Breast epithelium (tissue), 4 donors: ENCODE data around the gene SLC35E4. TPM values are rescaled to one million over a fixed set of nuclear protein-coding genes. Genes with fewer than 3 reads are reported as not detected.

Experiments used
- DNase-seq, 2 donors: peaks; one replicate each; pipeline ENCODE4 v3.0.0-alpha.2; 2019; ENCODE audit warnings: low spot score in 2 of 2
- H3K27ac ChIP-seq, 2 donors: fragments of 200-600 bp; sonication (generic) in 1 of 2; one replicate each; pipeline ENCODE4 v1.5.1; 2016 to 2019; ENCODE audit warnings: mild to moderate bottlenecking in 1 of 2
- H3K27me3 ChIP-seq, 2 donors: fragments of 200-600 bp; sonication (generic) in 1 of 2; one replicate each; pipeline versions ENCODE4 v1.5.1 to v1.6.0; 2017 to 2019; ENCODE audit warnings: control low read depth in 1 of 2, mild to moderate bottlenecking in 1 of 2
- H3K36me3 ChIP-seq: fragments of 200-600 bp; one replicate; pipeline ENCODE4 v1.5.1; 2019
- H3K4me1 ChIP-seq, 2 donors: fragments of 200-600 bp; sonication (generic); one replicate each; pipeline ENCODE4 v1.5.1; 2016 to 2019; ENCODE audit warnings: control low read depth in 1 of 2
- H3K4me3 ChIP-seq, 3 donors: fragments of 200-600 bp; sonication (generic); 1 replicate in 2 of 3; 2 replicates in 1 of 3; pipeline ENCODE4 v1.5.1; 2016 to 2019; ENCODE audit warnings: mild to moderate bottlenecking in 3 of 3, moderate library complexity in 2 of 3
- H3K9me3 ChIP-seq, 2 donors: fragments of 200-600 bp; sonication (generic) in 1 of 2; one replicate each; pipeline ENCODE4 v1.5.1; 2016 to 2019; ENCODE audit warnings: control low read depth in 1 of 2
- POLR2A ChIP-seq: fragments of 450-650 bp; IDR thresholded peaks from one replicate; pipeline ENCODE4 v1.6.1; 2016; ENCODE audit warnings: antibody characterized with exemption, mild to moderate bottlenecking, moderate library complexity
- POLR2AphosphoS5 ChIP-seq, 3 donors: sonication (generic); formaldehyde crosslinking; IDR thresholded peaks; one replicate each; pipeline ENCODE4 v1.6.1; 2017; ENCODE audit warnings: antibody characterized with exemption in 3 of 3
- intact Hi-C: fragments of 100-400 bp; cut with DNase I; formaldehyde crosslinking; loops from one replicate; pipeline ENCODE4 v1.15.1; 2023; ENCODE audit warnings: low total_unique reads
- total RNA-seq, 3 donors: library from RNA; depleted of rRNA; stranded (reverse); fragments of >200 nt; gene quantifications; one replicate each; pipeline ENCODE4 v1.1.0, GENCODE V29; 2016
- TF ChIP-seq, protein P1 (sequence below), 3 donors: fragments of 450-650 bp; IDR thresholded peaks; one replicate each; pipeline ENCODE4 v1.5.1; 2016 to 2017; ENCODE audit warnings: antibody characterized with exemption in 3 of 3, mild to moderate bottlenecking in 3 of 3, moderate library complexity in 3 of 3

The SLC35E4 gene
- total RNA-seq, 3 donors from 2014 or later: 3.4 to 8.5 (median 4.8) TPM

DNA sequence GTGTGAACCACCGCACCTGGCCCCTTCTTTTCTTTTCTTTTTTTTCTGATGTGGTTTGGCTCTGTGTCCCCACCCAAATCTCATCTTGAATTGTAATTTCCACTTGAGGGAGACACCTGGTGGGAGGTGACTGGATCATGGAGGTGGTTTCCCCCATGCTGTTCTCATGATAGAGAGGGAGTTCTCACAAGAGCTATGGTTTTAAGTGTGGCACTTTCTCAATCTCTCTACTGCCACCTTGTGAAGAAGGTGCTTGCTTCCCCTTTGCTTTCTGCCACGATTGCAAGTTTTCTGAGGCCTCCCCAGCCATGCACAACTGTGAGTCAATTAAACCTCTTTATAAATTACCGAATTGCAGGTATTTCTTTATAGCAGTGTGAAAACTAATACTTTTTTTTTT, 33.5 kb upstream of the SLC35E4 start:
- Histone ChIP-seq H3K4me1 (peaks cover 0 to 7% of the 10 kb centered on the region in 2 donors), H3K36me3 (no peaks in the 10 kb centered on the region), H3K9me3 (no peaks in the 10 kb centered on the region), H3K27ac (no peak overlapping the region), H3K4me3 (no peak overlapping the region), H3K27me3 (no peaks in the 10 kb centered on the region)
- intact Hi-C loops: no loop called here
- TF ChIP-seq POLR2AphosphoS5 (IDR thresholded peaks at IDR 0.05): no peak
- no peak for TF ChIP-seq POLR2A
- TF ChIP-seq, protein P1, sequence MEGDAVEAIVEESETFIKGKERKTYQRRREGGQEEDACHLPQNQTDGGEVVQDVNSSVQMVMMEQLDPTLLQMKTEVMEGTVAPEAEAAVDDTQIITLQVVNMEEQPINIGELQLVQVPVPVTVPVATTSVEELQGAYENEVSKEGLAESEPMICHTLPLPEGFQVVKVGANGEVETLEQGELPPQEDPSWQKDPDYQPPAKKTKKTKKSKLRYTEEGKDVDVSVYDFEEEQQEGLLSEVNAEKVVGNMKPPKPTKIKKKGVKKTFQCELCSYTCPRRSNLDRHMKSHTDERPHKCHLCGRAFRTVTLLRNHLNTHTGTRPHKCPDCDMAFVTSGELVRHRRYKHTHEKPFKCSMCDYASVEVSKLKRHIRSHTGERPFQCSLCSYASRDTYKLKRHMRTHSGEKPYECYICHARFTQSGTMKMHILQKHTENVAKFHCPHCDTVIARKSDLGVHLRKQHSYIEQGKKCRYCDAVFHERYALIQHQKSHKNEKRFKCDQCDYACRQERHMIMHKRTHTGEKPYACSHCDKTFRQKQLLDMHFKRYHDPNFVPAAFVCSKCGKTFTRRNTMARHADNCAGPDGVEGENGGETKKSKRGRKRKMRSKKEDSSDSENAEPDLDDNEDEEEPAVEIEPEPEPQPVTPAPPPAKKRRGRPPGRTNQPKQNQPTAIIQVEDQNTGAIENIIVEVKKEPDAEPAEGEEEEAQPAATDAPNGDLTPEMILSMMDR (IDR thresholded peaks at IDR 0.05): no peak
- DNase-seq: no peak

DNA sequence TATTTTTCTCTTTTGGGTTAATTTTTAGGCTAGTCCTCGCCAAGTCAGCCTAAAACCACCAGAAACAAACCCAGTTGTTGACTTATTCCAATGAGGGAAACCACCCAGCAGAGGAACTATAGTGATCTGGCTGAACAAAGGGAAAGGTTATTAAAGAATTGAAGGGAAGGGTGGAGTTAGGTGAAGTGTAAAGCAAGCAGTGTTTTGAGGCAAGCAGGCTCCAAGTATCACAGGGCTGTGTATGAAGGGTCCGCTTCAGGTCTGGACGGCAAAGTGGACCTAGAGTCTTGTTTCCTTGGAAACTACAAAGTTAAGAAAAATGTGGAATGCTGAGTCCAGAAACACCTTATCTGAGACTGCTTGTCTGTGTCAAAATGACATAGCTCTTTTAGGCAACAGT, 31.8 kb upstream of the SLC35E4 start:
- Histone ChIP-seq H3K4me1 (peaks cover 0 to 7% of the 10 kb centered on the region in 2 donors), H3K27ac (no peak overlapping the region), H3K9me3 (no peaks in the 10 kb centered on the region), H3K27me3 (no peaks in the 10 kb centered on the region), H3K36me3 (no peaks in the 10 kb centered on the region), H3K4me3 (no peak overlapping the region)
- intact Hi-C loops: no loop called here
- DNase-seq: no peak
- TF ChIP-seq POLR2A (no peak), POLR2AphosphoS5 (IDR thresholded peaks at IDR 0.05) (no peak)
- TF ChIP-seq, protein P1 (IDR thresholded peaks at IDR 0.05): no peak

DNA sequence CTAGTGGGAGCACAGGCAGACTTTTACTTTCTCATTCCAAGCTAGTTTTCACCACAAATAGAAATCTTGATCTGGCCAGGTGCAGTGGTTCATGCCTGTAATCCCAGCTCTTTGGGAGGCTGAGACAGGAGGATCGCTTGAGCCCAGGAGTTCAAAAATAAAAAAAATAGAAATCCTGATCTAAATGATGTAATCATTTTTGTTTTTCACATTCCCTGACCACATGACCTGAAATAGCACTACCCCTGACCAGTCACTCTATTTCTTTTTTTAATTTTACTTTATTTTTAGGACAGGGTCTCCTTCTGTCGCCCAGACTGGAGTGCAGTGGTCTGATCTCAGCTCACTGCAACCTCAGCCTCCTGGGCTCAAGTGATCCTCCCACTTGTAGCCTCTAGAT, 30.9 kb upstream of the SLC35E4 start:
- intact Hi-C loops: no loop called here
- DNase-seq: no peak
- Histone ChIP-seq H3K27ac (no peak overlapping the region), H3K9me3 (no peaks in the 10 kb centered on the region), H3K4me3 (no peak overlapping the region), H3K27me3 (no peaks in the 10 kb centered on the region), H3K36me3 (no peaks in the 10 kb centered on the region), H3K4me1 (peaks cover 0 to 7% of the 10 kb centered on the region in 2 donors)
- TF ChIP-seq POLR2A (no peak), POLR2AphosphoS5 (IDR thresholded peaks at IDR 0.05) (no peak)
- TF ChIP-seq, protein P1 (IDR thresholded peaks at IDR 0.05): no peak

DNA sequence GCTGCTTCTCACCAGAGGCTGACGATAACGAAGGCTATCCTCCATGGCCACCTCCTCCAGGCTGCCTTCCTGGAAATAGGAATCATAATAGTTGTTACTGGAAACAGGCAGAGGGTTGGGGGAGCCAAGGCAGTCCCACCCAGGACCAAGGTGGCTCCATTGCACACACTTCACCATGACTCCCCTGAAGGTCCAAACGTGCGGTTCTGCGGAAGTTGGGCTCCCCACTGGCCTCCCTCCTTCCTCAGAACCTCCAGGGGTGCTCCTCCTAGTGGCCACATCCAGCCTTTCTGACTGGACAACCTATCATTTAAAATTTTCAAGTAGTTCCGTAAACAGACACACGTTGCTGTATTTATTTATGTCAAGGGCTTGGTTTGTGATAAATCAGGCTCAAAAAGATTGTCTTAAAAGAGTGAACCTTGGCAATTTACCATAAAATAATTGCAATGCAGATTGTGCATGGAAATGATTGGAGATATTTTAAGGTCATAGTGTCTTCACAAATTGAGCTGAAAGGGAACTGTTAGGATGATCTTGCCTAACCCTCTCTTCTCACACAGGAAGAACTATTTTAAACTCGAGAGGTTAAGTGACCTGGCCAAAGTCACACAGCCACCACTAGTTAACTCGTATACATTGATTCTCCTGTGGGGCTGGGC, 30.0 kb upstream of the SLC35E4 start:
- Histone ChIP-seq H3K4me3 (peak overlapping the region; percentile 56 to 83 (median 68)), H3K27me3 (no peaks in the 10 kb centered on the region), H3K9me3 (no peaks in the 10 kb centered on the region), H3K36me3 (no peaks in the 10 kb centered on the region), H3K4me1 (peaks cover 0 to 7% of the 10 kb centered on the region in 2 donors), H3K27ac (peak overlapping the region in 1 of 2 donors; percentile 73)
- intact Hi-C loops: no loop called here
- DNase-seq: no peak
- TF ChIP-seq, protein P1 (IDR thresholded peaks at IDR 0.05): peak; percentile 36 to 56 (median 39)
- no peak for TF ChIP-seq POLR2A

DNA sequence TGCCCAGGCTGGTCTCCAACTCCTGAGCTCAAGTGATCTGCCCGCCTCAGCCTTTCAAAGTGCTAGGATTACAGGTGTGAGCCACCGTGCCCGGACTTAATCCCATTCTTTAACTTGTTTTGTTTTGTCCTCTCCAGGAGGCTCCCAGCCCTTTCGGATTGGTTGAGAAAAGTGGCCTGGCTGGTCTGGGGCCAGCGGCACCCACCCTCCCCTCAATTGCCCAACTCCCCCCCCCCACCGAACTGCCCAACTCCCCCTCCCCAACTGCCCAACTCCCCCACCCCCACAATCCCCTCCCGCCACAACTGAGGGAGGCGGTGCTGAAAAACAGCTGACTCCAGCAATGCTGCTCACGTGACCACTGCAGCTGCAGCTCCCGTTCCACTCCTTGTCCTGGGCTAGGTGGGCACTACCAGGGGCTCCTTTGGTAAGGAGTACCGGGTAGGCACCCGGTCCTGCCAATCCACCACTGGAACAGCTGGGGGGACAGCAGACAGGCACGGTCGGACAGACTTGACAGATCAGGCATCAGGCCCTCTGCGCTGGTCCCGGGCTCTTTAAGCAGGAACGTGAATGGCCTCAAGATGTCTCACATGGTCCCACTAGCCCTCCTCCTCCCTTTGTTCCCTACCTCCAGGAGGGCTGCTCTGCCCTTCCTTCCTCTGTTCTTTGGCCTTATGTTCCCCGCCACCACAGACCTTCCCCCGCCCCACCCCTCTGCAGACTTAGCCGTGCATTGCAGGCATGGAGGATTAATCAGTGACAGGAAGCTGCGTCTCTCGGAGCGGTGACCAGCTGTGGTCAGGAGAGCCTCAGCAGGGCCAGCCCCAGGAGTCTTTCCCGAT, 28.9 kb upstream of the SLC35E4 start, which contains the start of gene TCN2:
TCN2 (plus strand) TSS at position 720 of the 845 bp plus-strand sequence. CDS start 158 bp downstream, outside the sequence.
- no peaks in the 10 kb centered on the region for H3K27me3 ChIP-seq
- TF ChIP-seq, protein P1 (IDR thresholded peaks at IDR 0.05): peak in 1 of 3 donors; percentile 7
- TF ChIP-seq POLR2AphosphoS5 (IDR thresholded peaks at IDR 0.05) (peak in 1 of 3 donors; percentile 10), POLR2A (no peak)
- peak; percentile 57 to 67 for DNase-seq
- peaks cover 0 to 7% of the 10 kb centered on the region in 2 donors for H3K4me1 ChIP-seq
- H3K27ac ChIP-seq: peak within 1 kb of the TSS; percentile 73 to 87
- peak within 1 kb of the TSS; percentile 56 to 83 (median 68) for H3K4me3 ChIP-seq
- H3K36me3 ChIP-seq: no peaks in the 10 kb centered on the region
- H3K9me3 ChIP-seq: no peaks in the 10 kb centered on the region
- intact Hi-C loops: no loop called here
